ENCODE results near the gene FRMD3.

Gene FRMD3

DNA sequence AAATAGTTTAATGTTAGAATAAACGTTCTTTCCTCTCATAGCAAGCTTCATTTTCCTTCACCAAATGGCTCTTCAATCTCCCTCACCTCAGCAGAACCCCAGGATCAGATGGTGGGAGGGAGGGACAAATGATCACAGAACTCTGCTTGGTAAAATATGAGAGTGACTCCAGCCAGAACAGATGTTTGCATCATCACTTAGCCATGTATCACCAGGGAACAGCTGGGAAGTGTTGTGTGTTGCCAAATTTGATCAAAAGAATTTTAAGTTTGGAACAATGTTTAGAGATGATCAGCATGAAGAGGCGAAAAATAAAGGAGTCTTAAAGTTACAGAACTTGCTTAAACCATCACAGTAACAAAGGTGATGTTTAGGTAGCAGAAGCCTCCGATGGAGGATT, 115.7 kb downstream of the FRMD3 start:
- in situ Hi-C loops (cut with MboI; ENCODE audit: low pct_unique_long_range_greater_than_20kb, low sequenced_read_pairs, unreplicated experiment) = no loop called here
- TF ChIP-seq, protein P1, sequence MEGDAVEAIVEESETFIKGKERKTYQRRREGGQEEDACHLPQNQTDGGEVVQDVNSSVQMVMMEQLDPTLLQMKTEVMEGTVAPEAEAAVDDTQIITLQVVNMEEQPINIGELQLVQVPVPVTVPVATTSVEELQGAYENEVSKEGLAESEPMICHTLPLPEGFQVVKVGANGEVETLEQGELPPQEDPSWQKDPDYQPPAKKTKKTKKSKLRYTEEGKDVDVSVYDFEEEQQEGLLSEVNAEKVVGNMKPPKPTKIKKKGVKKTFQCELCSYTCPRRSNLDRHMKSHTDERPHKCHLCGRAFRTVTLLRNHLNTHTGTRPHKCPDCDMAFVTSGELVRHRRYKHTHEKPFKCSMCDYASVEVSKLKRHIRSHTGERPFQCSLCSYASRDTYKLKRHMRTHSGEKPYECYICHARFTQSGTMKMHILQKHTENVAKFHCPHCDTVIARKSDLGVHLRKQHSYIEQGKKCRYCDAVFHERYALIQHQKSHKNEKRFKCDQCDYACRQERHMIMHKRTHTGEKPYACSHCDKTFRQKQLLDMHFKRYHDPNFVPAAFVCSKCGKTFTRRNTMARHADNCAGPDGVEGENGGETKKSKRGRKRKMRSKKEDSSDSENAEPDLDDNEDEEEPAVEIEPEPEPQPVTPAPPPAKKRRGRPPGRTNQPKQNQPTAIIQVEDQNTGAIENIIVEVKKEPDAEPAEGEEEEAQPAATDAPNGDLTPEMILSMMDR (IDR thresholded peaks at IDR 0.05; ENCODE audit: extremely low read depth, insufficient read depth, missing control alignments) = no peak
- no peak for DNase-seq (ENCODE audit: low spot score)

DNA sequence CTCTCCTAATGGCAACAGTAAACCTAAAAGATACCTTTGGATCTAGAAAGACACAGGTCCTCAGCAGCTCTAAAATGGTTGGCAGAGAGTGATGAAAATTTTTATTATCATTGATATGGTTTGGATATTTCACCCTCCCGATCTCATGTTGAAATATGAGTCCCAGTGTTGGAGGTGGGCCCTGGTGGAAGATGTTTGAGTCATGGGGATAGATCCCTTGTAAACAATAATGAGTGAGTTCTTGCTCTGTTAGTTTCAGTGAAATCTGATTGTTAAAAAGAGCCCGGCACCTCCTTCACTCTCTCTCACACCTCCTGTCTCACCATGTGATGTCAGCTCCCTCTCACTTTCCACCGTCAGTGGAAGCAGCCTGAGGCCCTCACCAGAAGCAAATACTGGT, 117.7 kb downstream of the FRMD3 start:
- TF ChIP-seq, protein P1 (IDR thresholded peaks at IDR 0.05; ENCODE audit: extremely low read depth, insufficient read depth, missing control alignments) = no peak
- in situ Hi-C loops (cut with MboI; ENCODE audit: low pct_unique_long_range_greater_than_20kb, low sequenced_read_pairs, unreplicated experiment) = no loop called here
- DNase-seq (ENCODE audit: low spot score) = no peak

GRCh38 chr9:83419961-83420360, 118.2 kb downstream of the FRMD3 start:
- in situ Hi-C loops (cut with MboI; ENCODE audit: low pct_unique_long_range_greater_than_20kb, low sequenced_read_pairs, unreplicated experiment) = no loop called here
- no peak for DNase-seq (ENCODE audit: low spot score)
- TF ChIP-seq, protein P1 (IDR thresholded peaks at IDR 0.05; ENCODE audit: extremely low read depth, insufficient read depth, missing control alignments) = no peak

DNA sequence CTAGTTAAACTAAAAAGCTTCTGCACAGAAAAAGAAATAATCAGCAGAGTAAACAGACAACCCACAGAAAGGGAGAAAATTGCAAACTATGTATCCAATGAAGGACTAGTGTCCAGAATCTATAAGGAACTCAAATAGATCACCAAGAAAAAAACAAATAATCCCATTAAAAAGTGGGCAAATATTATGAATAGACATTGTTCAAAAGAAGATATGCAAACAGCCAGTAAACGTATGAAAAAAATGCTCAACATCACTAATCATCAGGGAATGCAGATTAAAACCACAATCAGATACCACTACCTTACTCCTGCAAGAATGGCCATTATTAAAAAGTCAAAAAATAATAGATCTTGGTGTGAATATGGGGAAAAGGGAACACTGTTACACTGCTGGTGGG, 119.9 kb downstream of the FRMD3 start:
- in situ Hi-C loops (cut with MboI; ENCODE audit: low pct_unique_long_range_greater_than_20kb, low sequenced_read_pairs, unreplicated experiment) = no loop called here
- TF ChIP-seq, protein P1 (IDR thresholded peaks at IDR 0.05; ENCODE audit: extremely low read depth, insufficient read depth, missing control alignments) = no peak

GRCh38 chr9:83413367-83413766, 124.8 kb downstream of the FRMD3 start:
- DNase-seq (ENCODE audit: low spot score) = no peak
- TF ChIP-seq, protein P1 (IDR thresholded peaks at IDR 0.05; ENCODE audit: extremely low read depth, insufficient read depth, missing control alignments) = no peak
- in situ Hi-C loops (cut with MboI; ENCODE audit: low pct_unique_long_range_greater_than_20kb, low sequenced_read_pairs, unreplicated experiment) = no loop called here

More for the DNA sequence above, 119.9 kb downstream of the FRMD3 start:
- DNase-seq (ENCODE audit: low spot score) = no peak

- DNase-seq (ENCODE audit: low spot score) = no peak
- TF ChIP-seq, protein P1 (IDR thresholded peaks at IDR 0.05; ENCODE audit: extremely low read depth, insufficient read depth, missing control alignments) = no peak
- in situ Hi-C loops (cut with MboI; ENCODE audit: low pct_unique_long_range_greater_than_20kb, low sequenced_read_pairs, unreplicated experiment) = no loop called here
These were observed 127.5 kb downstream of the FRMD3 start for GRCh38 chr9:83410701-83411100.

GRCh38 chr9:83406921-83407320, 131.3 kb downstream of the FRMD3 start:
- no peak for DNase-seq (ENCODE audit: low spot score)
- in situ Hi-C loops (cut with MboI; ENCODE audit: low pct_unique_long_range_greater_than_20kb, low sequenced_read_pairs, unreplicated experiment) = no loop called here

More at GRCh38 chr9:83406921-83407320, 131.3 kb downstream of the FRMD3 start:
- TF ChIP-seq, protein P1 (IDR thresholded peaks at IDR 0.05; ENCODE audit: extremely low read depth, insufficient read depth, missing control alignments) = no peak

Measured in GM13977 (cell line).